GM21529 (cell line): ENCODE measurements around the gene TWF1.
"Not testable (repeated sequence)": the region's sequence is repeated elsewhere in the genome, so short reads cannot be mapped to it uniquely, and the experiment has no call there.

Experiments used
- ATAC-seq: cut with Tn5 transposase; IDR thresholded peaks from one replicate; pipeline ENCODE4 v1.9.1; 2021; ENCODE audit not compliant: unreplicated experiment

TWF1 gene

GRCh38 chr12:43805149-43805859 lies 813 bp downstream of the TWF1 start:
- ATAC-seq, result peak; percentile 23

- no peak for ATAC-seq
Measured at GRCh38 chr12:43797561-43798217, 8.4 kb downstream of the TWF1 start.

GRCh38 chr12:43795716-43796280 lies 10.3 kb downstream of the TWF1 start:
- ATAC-seq, result no peak

GRCh38 chr12:43789941-43790340 lies 16.2 kb downstream of the TWF1 start:
- ATAC-seq, result no peak

- ATAC-seq, result no peak
Measured at GRCh38 chr12:43786899-43787693, 19.0 kb downstream of the TWF1 start.

- no peak for ATAC-seq
Measured at GRCh38 chr12:43776498-43776897, 29.6 kb downstream of the TWF1 start.

- ATAC-seq, result no peak
Measured at GRCh38 chr12:43766291-43766690, 39.8 kb downstream of the TWF1 start.

- no peak for ATAC-seq
Measured at GRCh38 chr12:43764528-43764927, 41.6 kb downstream of the TWF1 start.

GRCh38 chr12:43763769-43764168 lies 42.3 kb downstream of the TWF1 start:
- no peak for ATAC-seq

- ATAC-seq, result no peak
Measured at GRCh38 chr12:43762596-43762995, 43.5 kb downstream of the TWF1 start.

GRCh38 chr12:43761500-43761899 lies 44.6 kb downstream of the TWF1 start:
- ATAC-seq, result no peak

GRCh38 chr12:43760396-43760795 lies 45.7 kb downstream of the TWF1 start:
- ATAC-seq, result no peak

- ATAC-seq, result peak; percentile 96
Measured at GRCh38 chr12:43758728-43759563, 47.2 kb downstream of the TWF1 start, which contains the start of the genes IRAK4 and PUS7L. Gene IRAK4, plus strand, starts transcription at chr12:43758951. Its CDS starts 9,161 bp downstream, at chr12:43768112. Gene PUS7L, minus strand, starts transcription at chr12:43758790. Its CDS starts 3,545 bp downstream, at chr12:43755245.

GRCh38 chr12:43758247-43758727 lies 47.8 kb downstream of the TWF1 start:
- peak; percentile 10 for ATAC-seq

- no peak for ATAC-seq
Measured at GRCh38 chr12:43754015-43754414, 52.1 kb downstream of the TWF1 start.

GRCh38 chr12:43751360-43751759 lies 54.8 kb downstream of the TWF1 start:
- ATAC-seq, result not testable (repeated sequence)

GRCh38 chr12:43750814-43751213 lies 55.3 kb downstream of the TWF1 start:
- no peak for ATAC-seq

- no peak for ATAC-seq
Measured at GRCh38 chr12:43749016-43749415, 57.1 kb downstream of the TWF1 start.

GRCh38 chr12:43744826-43745225 lies 61.3 kb downstream of the TWF1 start:
- no peak for ATAC-seq
